A549 treated with AZD9567 at 1 μM for 4 hours (cell line): ENCODE results near the gene LRRC37A. TPM values are rescaled to one million over a fixed set of nuclear protein-coding genes. Genes with fewer than 3 reads are reported as not detected.

Experiments used
- total RNA-seq: library from RNA; stranded (reverse); fragments of 200-300 nt; extraction: Qiagen RNA extraction; gene quantifications from 5 replicates; pipeline ENCODE4 v1.2.3, GENCODE V29; 2022; ENCODE audit not compliant: insufficient read depth

LRRC37A gene
- 0.67 to 0.88 TPM (median 0.74 TPM) in 4 of 5 replicates, not detected in the other for total RNA-seq

DNA sequence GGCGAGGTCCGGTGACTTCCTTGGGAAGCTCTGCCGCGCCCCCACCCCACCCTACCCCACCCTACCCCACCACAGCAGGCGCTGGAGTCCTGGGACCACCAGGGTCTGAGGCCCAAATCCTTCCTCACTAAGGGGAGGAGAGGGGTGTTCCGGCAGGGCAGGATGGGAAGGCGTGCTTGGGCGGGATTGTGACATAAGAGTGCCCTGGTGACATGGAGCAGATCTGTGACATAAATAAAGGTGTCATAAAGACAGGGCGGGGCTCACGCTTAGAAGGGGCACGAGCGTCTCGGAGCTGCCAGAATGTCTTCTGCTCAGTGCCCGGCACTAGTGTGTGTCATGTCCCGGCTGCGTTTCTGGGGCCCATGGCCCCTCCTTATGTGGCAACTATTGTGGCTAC, at the start of gene LRRC37A:
TSS of gene LRRC37A (plus strand) at position 301 of the 400 bp plus-strand sequence. CDS start at position 304, 3 bp downstream.

DNA sequence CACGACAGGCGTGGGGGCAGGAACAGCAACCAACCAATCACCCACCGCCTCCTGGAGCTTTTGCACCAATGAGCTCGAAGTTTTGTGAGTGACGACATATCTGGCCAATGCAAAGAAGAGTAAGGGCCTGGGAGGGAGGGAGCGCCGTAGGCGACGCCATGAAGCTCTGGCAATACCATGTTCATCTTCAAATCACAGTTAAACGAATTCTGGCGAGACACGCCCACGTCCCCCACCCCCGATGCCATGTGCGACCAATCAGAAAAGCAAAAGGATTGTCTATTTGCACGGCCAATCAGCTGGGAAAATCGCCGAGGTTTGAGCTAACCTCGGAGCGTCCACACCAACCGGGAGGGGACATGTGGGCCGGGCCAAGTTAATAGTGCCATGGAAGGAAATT, 66.8 kb downstream of the LRRC37A start, which contains the start of gene ARL17B:
TSS of gene ARL17B (minus strand) at position 12 of the 400 bp plus-strand sequence. CDS start 3,369 bp downstream, outside the sequence.

Other genes starting within 250 kb of the LRRC37A start
- gene KANSL1, start 101.7 kb upstream of the LRRC37A start, total RNA-seq, result 20.4 to 26.0 TPM (median 22.4 TPM) in 5 replicates
- gene ARL17B, start 66.6 kb downstream of the LRRC37A start, total RNA-seq, result 5.6 to 11.7 TPM (median 6.5 TPM) in 5 replicates
- gene LRRC37A2, start 217.3 kb downstream of the LRRC37A start, total RNA-seq, result 3.1 to 4.2 TPM (median 3.8 TPM) in 5 replicates